Kidney (tissue), 14 donors: Measurements from ENCODE around the gene DRAXIN. TPM values are rescaled to one million over a fixed set of nuclear protein-coding genes. Genes with fewer than 3 reads are reported as not detected.

ENCODE experiments used
- DNase-seq, 5 donors: peaks; one replicate each; pipeline ENCODE4 v3.0.0-alpha.2; 2013 to 2020
- FAIRE-seq: peaks from 2 replicates; lab custom pipeline; 2012; peaks lifted over from hg19 to GRCh38; lab: Jason Lieb, UNC
- H3K27ac ChIP-seq, 2 donors: one replicate each; pipeline ENCODE4 v1.7.0; 2013; ENCODE audit warnings: low read depth in 2 of 2, low read length in 2 of 2, inconsistent platforms in 1 of 2
- H3K27me3 ChIP-seq: one replicate; pipeline ENCODE4 v1.7.1; 2013; ENCODE audit warnings: low read length, inconsistent platforms; ENCODE audit not compliant: control insufficient read depth, insufficient read depth
- H3K36me3 ChIP-seq, 3 donors: one replicate each; pipeline versions ENCODE4 v1.7.0 to v1.7.1; 2013; ENCODE audit warnings: low read length in 3 of 3, control low read depth in 1 of 3, inconsistent platforms in 1 of 3; ENCODE audit not compliant: insufficient read depth in 3 of 3, control insufficient read depth in 2 of 3
- H3K4me1 ChIP-seq, 3 donors: one replicate each; pipeline versions ENCODE4 v1.7.0 to v1.7.1; 2013; ENCODE audit warnings: low read length in 3 of 3, inconsistent platforms in 1 of 3, low read depth in 1 of 3; ENCODE audit not compliant: control insufficient read depth in 2 of 3, insufficient read depth in 2 of 3
- H3K4me3 ChIP-seq, 3 donors: one replicate each; pipeline versions ENCODE4 v1.7.0 to v1.8.1; 2013; ENCODE audit warnings: low read length in 3 of 3, control low read depth in 1 of 3, inconsistent platforms in 1 of 3
- H3K9ac ChIP-seq, 3 donors: one replicate each; pipeline versions ENCODE4 v1.7.0 to v1.7.1; 2013; ENCODE audit warnings: low read length in 3 of 3, control low read depth in 1 of 3, inconsistent platforms in 1 of 3
- H3K9me3 ChIP-seq, 3 donors: one replicate each; pipeline versions ENCODE4 v1.7.0 to v1.7.1; 2013; ENCODE audit warnings: low read length in 3 of 3, control low read depth in 1 of 3, inconsistent platforms in 1 of 3; ENCODE audit not compliant: control insufficient read depth in 2 of 3, insufficient read depth in 1 of 3
- CTCF ChIP-seq: IDR thresholded peaks from 3 replicates; pipeline ENCODE4 v1.5.1; 2012; ENCODE audit warnings: mild to moderate bottlenecking, moderate library complexity, borderline replicate concordance; ENCODE audit not compliant: insufficient read depth; ENCODE audit errors: extremely low read depth
- intact Hi-C: fragments of 100-400 bp; cut with DNase I; formaldehyde crosslinking; loops from one replicate; pipeline ENCODE4 v1.11.1; 2022
- polyA plus RNA-seq: library from polyadenylated mRNA; stranded (reverse); fragments of 350-450 nt; fragmentation: Illumina TruSeq; extraction: RNeasy Lipid Tissue Mini Kit (QIAGEN cat#74804); gene quantifications from one replicate; pipeline ENCODE4 v1.2.3, GENCODE V29; 2014; ENCODE audit warnings: low read depth, low replicate concordance; ENCODE audit not compliant: insufficient read depth
- total RNA-seq: library from RNA; stranded (reverse); fragmentation: NEBNext Ultra II Directional; extraction: Animal tissue kit (Norgen Biotek cat#: 25700); gene quantifications from one replicate; pipeline ENCODE4 v1.2.1, GENCODE V29; 2021
- donor health status: control.
- donor health status: control.
- donor health status: control.
- donor health status: control.
- donor health status: control.
- donor health status: DM: yes; HTN: yes; CAD: no.
- donor health status: Normal renal cell carcinoma (clear cell type).

The DRAXIN gene
- total and polyA plus RNA-seq, 2 donors from 2014 or later = 0.17 to 0.28 TPM

GRCh38 chr1:11719313-11720032, 28.0 kb downstream of the DRAXIN start:
- Histone ChIP-seq H3K4me1 (peaks cover 0 to 6% (median 0%) of the 10 kb centered on the region in 3 donors), H3K27ac (no peak overlapping the region), H3K9me3 (no peaks in the 10 kb centered on the region), H3K4me3 (peak overlapping the region in 2 of 3 donors; percentile 33 to 42), H3K9ac (peak overlapping the region in 1 of 3 donors; percentile 16), H3K27me3 (no peaks in the 10 kb centered on the region), H3K36me3 (no peaks in the 10 kb centered on the region)
- FAIRE-seq (no peak), DNase-seq (peak; percentile 65 to 93 (median 75))
- intact Hi-C loops = loop anchor here (10.0 kb wide), 1 partner anchor 55 kb away; the partner anchor contains the start of gene FBXO6
- TF ChIP-seq CTCF = peak; percentile 98

- Histone ChIP-seq H3K4me1 (peaks cover 0 to 6% (median 0%) of the 10 kb centered on the region in 3 donors), H3K9ac (no peak overlapping the region), H3K9me3 (no peaks in the 10 kb centered on the region), H3K27ac (no peak overlapping the region), H3K36me3 (no peaks in the 10 kb centered on the region), H3K27me3 (no peaks in the 10 kb centered on the region), H3K4me3 (peak overlapping the region in 1 of 3 donors; percentile 42)
- intact Hi-C loops = no loop called here
- FAIRE-seq (no peak), DNase-seq (no peak)
- no peak for TF ChIP-seq CTCF
These were observed 28.5 kb downstream of the DRAXIN start for GRCh38 chr1:11720033-11720376.

GRCh38 chr1:11720525-11720924, 29.0 kb downstream of the DRAXIN start:
- H3K9me3 ChIP-seq = no peaks in the 10 kb centered on the region
- TF ChIP-seq CTCF = no peak
- peaks cover 0 to 6% (median 0%) of the 10 kb centered on the region in 3 donors for H3K4me1 ChIP-seq
- no peak overlapping the region for H3K4me3 ChIP-seq
- no peak overlapping the region for H3K27ac ChIP-seq
- no peak for FAIRE-seq
- DNase-seq = no peak
- no peaks in the 10 kb centered on the region for H3K36me3 ChIP-seq
- H3K9ac ChIP-seq = no peak overlapping the region
- intact Hi-C loops = no loop called here
- no peaks in the 10 kb centered on the region for H3K27me3 ChIP-seq

GRCh38 chr1:11721311-11721710, 29.8 kb downstream of the DRAXIN start:
- H3K36me3 ChIP-seq = no peaks in the 10 kb centered on the region
- H3K27ac ChIP-seq = no peak overlapping the region
- intact Hi-C loops = no loop called here
- TF ChIP-seq CTCF = no peak
- no peaks in the 10 kb centered on the region for H3K9me3 ChIP-seq
- no peak overlapping the region for H3K9ac ChIP-seq
- no peak overlapping the region for H3K4me3 ChIP-seq
- no peak for DNase-seq
- FAIRE-seq = no peak
- peaks cover 0 to 6% (median 0%) of the 10 kb centered on the region in 3 donors for H3K4me1 ChIP-seq
- H3K27me3 ChIP-seq = no peaks in the 10 kb centered on the region
